Stimulated activated CD8-positive, alpha-beta memory T cell treated with anti-CD3 and anti-CD28 coated beads, Interleukin-4, amount 100 ng/mL, for 4 hours (primary cell): Measurements from ENCODE around the gene IGSF3.

Source experiments
- DNase-seq, 2 donors: peaks; one replicate each; pipeline ENCODE4 v3.0.0-alpha.2; 2020; ENCODE audit warnings: low read depth in 2 of 2, low spot score in 1 of 2

Gene IGSF3

GRCh38 chr1:116532671-116533428 lies 134.7 kb downstream of the IGSF3 start:
- DNase-seq: no peak

- no peak for DNase-seq
Measured at GRCh38 chr1:116531917-116532316, 135.6 kb downstream of the IGSF3 start.

- no peak for DNase-seq
Measured at GRCh38 chr1:116529681-116530080, 137.9 kb downstream of the IGSF3 start.

- no peak for DNase-seq
Measured at GRCh38 chr1:116529199-116529631, 138.3 kb downstream of the IGSF3 start.

- no peak for DNase-seq
Measured at GRCh38 chr1:116528329-116529083, 139.0 kb downstream of the IGSF3 start.

- no peak for DNase-seq
Measured at GRCh38 chr1:116525440-116525839, 142.1 kb downstream of the IGSF3 start.
